Measurements from ENCODE around the gene PNPLA2.

Gene PNPLA2

GRCh38 chr11:829176-829846 lies 10.6 kb downstream of the PNPLA2 start:
- DNase-seq (ENCODE audit: extremely low read depth, low read depth): no peak

DNA sequence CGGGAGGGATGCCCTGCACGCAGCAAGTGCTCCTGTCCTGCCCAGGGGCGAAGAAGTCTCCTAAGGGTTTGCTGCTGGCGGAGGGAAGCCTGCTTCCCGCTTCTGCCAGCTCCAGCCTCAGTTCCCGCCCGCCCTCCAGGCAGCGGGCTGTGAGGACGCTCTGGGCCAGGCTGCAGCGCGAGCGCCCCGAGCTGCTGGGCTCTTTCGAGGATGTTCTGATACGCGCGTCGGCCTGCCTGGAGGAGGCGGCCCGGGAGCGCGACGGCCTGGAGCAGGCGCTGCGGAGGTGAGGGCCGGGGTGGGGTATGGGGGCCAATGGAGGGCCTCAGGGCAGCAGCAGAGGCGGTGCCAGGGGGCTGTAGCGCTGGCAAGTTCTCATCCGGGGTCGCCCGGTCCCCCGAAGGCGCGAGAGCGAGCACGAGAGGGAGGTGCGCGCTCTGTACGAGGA lies 11.2 kb downstream of the PNPLA2 start:
- DNase-seq (ENCODE audit: extremely low read depth, low read depth): no peak
- TF ChIP-seq CTCF (IDR thresholded peaks at IDR 0.05; ENCODE audit: low read depth, low read length): no peak

More at GRCh38 chr11:829176-829846, 10.6 kb downstream of the PNPLA2 start:
- TF ChIP-seq CTCF (IDR thresholded peaks at IDR 0.05; ENCODE audit: low read depth, low read length): no peak

- no peak for DNase-seq (ENCODE audit: extremely low read depth, low read depth)
Observed at GRCh38 chr11:830295-831117, 11.8 kb downstream of the PNPLA2 start.

DNA sequence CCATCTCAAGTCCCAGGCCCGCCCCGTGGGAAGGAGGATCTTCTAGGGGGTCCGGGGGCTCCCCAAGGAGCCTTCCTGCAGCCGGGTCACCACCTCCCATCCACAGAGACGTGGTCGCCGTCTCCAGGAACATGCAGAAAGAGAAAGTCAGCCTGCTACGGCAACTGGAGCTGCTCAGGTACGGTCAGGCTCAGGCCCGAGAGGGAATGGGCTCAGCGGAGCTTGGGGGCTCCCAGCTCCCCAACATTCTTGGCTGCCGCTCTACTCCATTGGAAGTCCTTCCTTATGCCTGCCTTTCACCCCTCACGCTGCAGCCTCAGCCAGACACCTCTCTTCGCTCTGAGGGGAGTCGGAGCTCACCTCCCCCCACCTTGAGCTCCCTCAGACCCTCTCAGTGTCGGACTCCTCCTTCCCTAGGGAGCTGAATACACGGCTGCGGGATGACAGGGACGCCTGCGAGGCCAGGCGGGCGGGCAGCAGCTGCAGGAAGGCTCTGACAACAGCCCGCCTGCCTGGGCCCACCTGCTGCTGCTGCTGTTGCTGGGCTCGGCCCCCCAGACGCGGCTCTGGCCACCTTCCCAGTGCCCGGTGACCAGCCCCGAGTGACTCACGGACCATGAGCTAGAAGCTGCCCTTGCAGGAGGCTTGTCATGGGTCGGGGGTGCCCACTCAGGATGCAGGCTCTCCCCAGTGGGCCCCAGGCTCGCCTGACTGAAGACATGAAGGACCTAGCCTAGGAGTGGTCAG lies 12.6 kb downstream of the PNPLA2 start:
- DNase-seq (ENCODE audit: extremely low read depth, low read depth): no peak
- no peak for TF ChIP-seq CTCF (IDR thresholded peaks at IDR 0.05; ENCODE audit: low read depth, low read length)

More at GRCh38 chr11:830295-831117, 11.8 kb downstream of the PNPLA2 start:
- TF ChIP-seq CTCF (IDR thresholded peaks at IDR 0.05; ENCODE audit: low read depth, low read length): no peak

- TF ChIP-seq CTCF (IDR thresholded peaks at IDR 0.05; ENCODE audit: low read depth, low read length): no peak
- no peak for DNase-seq (ENCODE audit: extremely low read depth, low read depth)
Observed at GRCh38 chr11:831961-832528, 13.3 kb downstream of the PNPLA2 start.

- DNase-seq (ENCODE audit: extremely low read depth, low read depth): no peak
- TF ChIP-seq CTCF (IDR thresholded peaks at IDR 0.05; ENCODE audit: low read depth, low read length): no peak
Observed at GRCh38 chr11:832529-833113, 13.9 kb downstream of the PNPLA2 start, which contains the start of gene CD151. CD151 (plus strand) TSS chr11:832952; CDS start chr11:836070, 3,118 bp downstream.
